ENCODE results near the gene COG6. TPM values are rescaled to one million over a fixed set of nuclear protein-coding genes. Genes with fewer than 3 reads are reported as not detected.

Gene COG6
- 10 to 100 TPM; 19.5 to 27.6 TPM for total RNA-seq

GRCh38 chr13:39655569-39656324, at the start of gene COG6:
COG6 (plus strand) TSS chr13:39655662; CDS start chr13:39655727, 65 bp downstream.
- H3K27me3 ChIP-seq (replicated peaks; ENCODE audit: insufficient read depth) = no peaks in the 10 kb centered on the region
- intact Hi-C loops (cut with DNase I) = no loop called here
- DNase-seq (ENCODE audit: low spot score) = peak; percentile 87
- peak within 1 kb of the TSS; percentile 98 to 99 for H3K4me3 ChIP-seq
- peak; percentile 94 for TF ChIP-seq POLR2AphosphoS5 (IDR thresholded peaks at IDR 0.05)
- peak; percentile 73 for TF ChIP-seq POLR2A (IDR thresholded peaks at IDR 0.05)
- TF ChIP-seq CTCF (IDR thresholded peaks at IDR 0.05) = peak in 2 of 4 experiments; percentile 21 to 40
- H3K36me3 ChIP-seq = no peaks in the 10 kb centered on the region
- no peaks in the 10 kb centered on the region for H3K9me3 ChIP-seq
- under 1% methylated on average over 55 of the region's 59 CpGs for WGBS
- no peaks in the 10 kb centered on the region for H3K4me1 ChIP-seq (replicated peaks)
- H3K27ac ChIP-seq = peak within 1 kb of the TSS; percentile 75 to 80

- 85% methylated on average over 3 of the region's 3 CpGs for WGBS
- Histone ChIP-seq H3K27ac (no peak overlapping the region), H3K27me3 (replicated peaks; ENCODE audit: insufficient read depth) (no peaks in the 10 kb centered on the region), H3K4me3 (no peak overlapping the region), H3K36me3 (no peaks in the 10 kb centered on the region), H3K9me3 (no peaks in the 10 kb centered on the region), H3K4me1 (replicated peaks) (no peaks in the 10 kb centered on the region)
- no peak for DNase-seq (ENCODE audit: low spot score)
- intact Hi-C loops (cut with DNase I) = no loop called here
- TF ChIP-seq CTCF (IDR thresholded peaks at IDR 0.05) = no peak
- TF ChIP-seq POLR2A (IDR thresholded peaks at IDR 0.05) = no peak
- TF ChIP-seq POLR2AphosphoS5 (IDR thresholded peaks at IDR 0.05) = no peak
Measured at GRCh38 chr13:39605677-39606320, 49.7 kb upstream of the COG6 start.

GRCh38 chr13:39607876-39608275, 47.6 kb upstream of the COG6 start:
- Histone ChIP-seq H3K27me3 (replicated peaks; ENCODE audit: insufficient read depth) (no peaks in the 10 kb centered on the region), H3K9me3 (no peaks in the 10 kb centered on the region), H3K4me3 (no peak overlapping the region), H3K36me3 (no peaks in the 10 kb centered on the region), H3K27ac (no peak overlapping the region), H3K4me1 (replicated peaks) (no peaks in the 10 kb centered on the region)
- DNase-seq (ENCODE audit: low spot score) = no peak
- intact Hi-C loops (cut with DNase I) = no loop called here
- 92% methylated on average over 4 of the region's 4 CpGs for WGBS
- TF ChIP-seq POLR2A (IDR thresholded peaks at IDR 0.05) = no peak
- TF ChIP-seq CTCF (IDR thresholded peaks at IDR 0.05) = no peak
- TF ChIP-seq POLR2AphosphoS5 (IDR thresholded peaks at IDR 0.05) = no peak

- H3K27ac ChIP-seq = no peak overlapping the region
- 63% methylated on average over 5 of the region's 5 CpGs for WGBS
- peak; percentile 81 for DNase-seq (ENCODE audit: low spot score)
- no peaks in the 10 kb centered on the region for H3K9me3 ChIP-seq
- no peak overlapping the region for H3K4me3 ChIP-seq
- no peak for TF ChIP-seq POLR2AphosphoS5 (IDR thresholded peaks at IDR 0.05)
- TF ChIP-seq CTCF (IDR thresholded peaks at IDR 0.05) = peak; percentile 45 to 89 (median 88)
- no peaks in the 10 kb centered on the region for H3K27me3 ChIP-seq (replicated peaks; ENCODE audit: insufficient read depth)
- H3K36me3 ChIP-seq = no peaks in the 10 kb centered on the region
- intact Hi-C loops (cut with DNase I) = loop anchor here (5.0 kb wide), 2 partner anchors 355 to 560 kb away; no protein-coding TSS in a partner anchor
- no peaks in the 10 kb centered on the region for H3K4me1 ChIP-seq (replicated peaks)
Measured at GRCh38 chr13:39612023-39612637, 43.3 kb upstream of the COG6 start.

Data from prostate gland (tissue), 2 donors.